Gastrocnemius medialis (tissue), 4 donors: ENCODE data around the gene CDC42EP5.

ENCODE experiments used
- CTCF ChIP-seq, 5 experiments: fragments of 450-650 bp in 3 of 5; fragments of 200-600 bp in 2 of 5; sonication (generic) in 2 of 5; IDR thresholded peaks in 4 of 5; conservative IDR thresholded peaks in 1 of 5; 1 replicate in 4 of 5; 2 replicates in 1 of 5; pipeline ENCODE4 v1.5.1; 2016 to 2019; ENCODE audit warnings: antibody characterized with exemption in 5 of 5, mild to moderate bottlenecking in 3 of 5, moderate library complexity in 3 of 5
- POLR2A ChIP-seq, 2 donors: fragments of 450-650 bp; IDR thresholded peaks; one replicate each; pipeline ENCODE4 v1.6.1; 2017; ENCODE audit warnings: antibody characterized with exemption in 2 of 2, mild to moderate bottlenecking in 2 of 2, moderate library complexity in 2 of 2

DNA sequence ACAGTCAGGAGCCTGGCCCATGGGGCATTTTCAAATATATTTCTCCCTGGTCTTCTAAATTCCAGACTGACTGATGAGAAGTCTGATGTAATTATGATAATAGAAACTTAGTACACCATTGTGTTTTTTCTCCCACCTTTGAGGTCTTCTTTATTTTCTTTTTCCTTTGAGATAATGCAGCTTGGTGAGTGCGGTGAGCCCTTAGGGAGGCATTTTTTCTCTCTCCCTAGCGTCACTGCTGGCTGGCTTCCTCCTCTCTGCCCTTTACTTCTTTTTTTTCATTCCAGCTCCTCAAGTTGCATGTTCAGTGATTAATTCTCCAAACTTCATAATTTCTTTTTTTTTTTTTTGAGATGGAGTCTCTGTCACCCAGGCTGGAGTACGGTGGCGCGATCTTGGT, 12.8 kb upstream of the CDC42EP5 start:
- TF ChIP-seq CTCF (IDR thresholded peaks at IDR 0.05 in 4 of 5, conservative IDR thresholded peaks at IDR 0.05 in 1 of 5) (no peak), POLR2A (IDR thresholded peaks at IDR 0.05) (no peak)
